K562 (cell line): ENCODE measurements around the gene YAP1. TPM values are rescaled to one million over a fixed set of nuclear protein-coding genes. Genes with fewer than 3 reads are reported as not detected.

Experiments
- ATAC-seq: fragments of 200-7000 bp; cut with Tn5 transposase; 3 replicates; pipeline ENCODE4 v1.9.1; 2020; ENCODE audit warnings: moderate library complexity
- BruUV-seq: library from RNA; stranded (reverse); fragments of 400-500 nt; replicated peaks from 2 replicates; lab custom pipeline; 2021; lab: Mats Ljungman, UMichigan
- CTCF ChIA-PET: fragments of 300-600 bp; formaldehyde crosslinking; extraction: SDS; loops from one replicate; lab custom pipeline; 2021; ENCODE audit warnings: low intra/inter-chr PET ratio; lab: Yijun Ruan, JAX
- POLR2A ChIA-PET: fragments of 300-600, 350-650 bp; sonication (Branson Sonifier 250); formaldehyde crosslinking; extraction: SDS; loops from one replicate; lab custom pipeline; 2021; ENCODE audit warnings: antibody characterized with exemption, inconsistent platforms; lab: Yijun Ruan, JAX
- DNase-seq, 4 experiments: peaks; one replicate each; pipeline versions ENCODE4 v3.0.0 to v3.0.0-alpha.2; 2011 to 2018; ENCODE audit warnings: low spot score in 3 of 4, mixed read lengths in 3 of 4; ENCODE audit errors: extremely low read depth in 1 of 4
- FAIRE-seq: peaks from 2 replicates; lab custom pipeline; 2011; peaks lifted over from hg19 to GRCh38; lab: Jason Lieb, UNC
- H2AFZ ChIP-seq: 2 replicates; pipeline ENCODE4 v1.6.0; 2011; ENCODE audit warnings: low read depth, low read length, control low read depth, inconsistent platforms
- H3K27ac ChIP-seq: fragments of 200-600 bp; 3 replicates; pipeline ENCODE4 v1.8.0; 2011; ENCODE audit warnings: low read depth, mild to moderate bottlenecking, control low read depth, inconsistent platforms, low read length, moderate library complexity, mixed read lengths; ENCODE audit errors: extremely low read depth
- H3K27me3 ChIP-seq, 2 experiments: fragments of 300-600 bp in 1 of 2; 2 replicates in 1 of 2; 3 replicates in 1 of 2; pipeline versions ENCODE4 v1.6.0 to v1.8.0; 2011; ENCODE audit warnings: inconsistent platforms in 2 of 2, low read length in 2 of 2, mild to moderate bottlenecking in 1 of 2, mixed read lengths in 1 of 2, moderate library complexity in 1 of 2; ENCODE audit not compliant: control insufficient read depth in 2 of 2, insufficient read depth in 2 of 2
- H3K36me3 ChIP-seq: fragments of 300-600 bp; 3 replicates; pipeline ENCODE4 v1.8.0; 2011; ENCODE audit warnings: mild to moderate bottlenecking, low read length, inconsistent platforms; ENCODE audit not compliant: control insufficient read depth, insufficient read depth
- H3K4me1 ChIP-seq, 2 experiments: fragments of 200-600 bp in 1 of 2; replicated peaks in 1 of 2; 2 replicates in 1 of 2; 3 replicates in 1 of 2; pipeline versions ENCODE4 v1.5.1 to v1.8.0; 2011; ENCODE audit warnings: inconsistent platforms in 2 of 2, low read length in 2 of 2, mild to moderate bottlenecking in 1 of 2, mixed read lengths in 1 of 2, moderate library complexity in 1 of 2; ENCODE audit not compliant: control insufficient read depth in 2 of 2, insufficient read depth in 2 of 2
- H3K4me2 ChIP-seq: 2 replicates; pipeline ENCODE4 v1.6.1; 2011; ENCODE audit warnings: low read length, control low read depth, inconsistent platforms, mixed read lengths; ENCODE audit not compliant: insufficient read depth
- H3K4me3 ChIP-seq: fragments of 200-600 bp; sonication (generic), shearing (Covaris generic); 2 replicates; pipeline ENCODE4 v1.5.1; 2016; ENCODE audit warnings: control low read depth, inconsistent platforms
- H3K79me2 ChIP-seq: fragments of 200-600 bp; 3 replicates; pipeline ENCODE4 v1.8.0; 2011; ENCODE audit warnings: low read length, inconsistent platforms; ENCODE audit not compliant: control insufficient read depth, insufficient read depth
- H3K9ac ChIP-seq, 2 experiments: 2 replicates each; pipeline versions ENCODE4 v1.6.0 to v1.6.1; 2011; ENCODE audit warnings: low read depth in 2 of 2, low read length in 2 of 2, control low read depth in 1 of 2, inconsistent platforms in 1 of 2, mild to moderate bottlenecking in 1 of 2, mixed read lengths in 1 of 2; ENCODE audit not compliant: insufficient read depth in 1 of 2
- H3K9me1 ChIP-seq: one replicate; pipeline ENCODE4 v1.6.0; 2011; ENCODE audit warnings: inconsistent platforms, mild to moderate bottlenecking, low read length, moderate library complexity; ENCODE audit not compliant: control insufficient read depth, insufficient read depth
- H3K9me3 ChIP-seq: replicated peaks from 2 replicates; pipeline ENCODE4 v1.5.1; 2011; ENCODE audit warnings: low read depth, low read length, inconsistent platforms; ENCODE audit not compliant: control insufficient read depth, insufficient read depth
- H4K20me1 ChIP-seq: replicated peaks from 2 replicates; pipeline ENCODE4 v1.6.1; 2011; ENCODE audit warnings: low read length, inconsistent platforms, mixed read lengths; ENCODE audit not compliant: control insufficient read depth, insufficient read depth
- COPS2 ChIP-seq: fragments of 450-650 bp; conservative IDR thresholded peaks from 2 replicates; pipeline ENCODE4 v1.6.1; 2016; ENCODE audit warnings: mild to moderate bottlenecking, moderate library complexity
- E4F1 ChIP-seq: fragments of 250-450 bp; sonication (Bioruptor Pico); IDR thresholded peaks from 2 replicates; pipeline ENCODE4 v1.5.0; 2021; ENCODE audit warnings: mild to moderate bottlenecking, borderline replicate concordance
- KLF1 ChIP-seq: fragments of 450-650 bp; IDR thresholded peaks from 2 replicates; pipeline ENCODE4 v1.6.1; 2016; ENCODE audit warnings: missing genetic modification characterization, missing compliant biosample characterization
- LARP7 ChIP-seq: fragments of 450-650 bp; IDR thresholded peaks from 2 replicates; pipeline ENCODE4 v1.6.1; 2016
- NR4A1 ChIP-seq, 2 experiments: fragments of 250-450 bp in 1 of 2; fragments of 450-650 bp in 1 of 2; sonication (Bioruptor Pico) in 1 of 2; IDR thresholded peaks; 2 replicates each; pipeline versions ENCODE4 v1.4.0 to v1.6.1; 2016 to 2020; ENCODE audit warnings: mild to moderate bottlenecking in 2 of 2, missing compliant biosample characterization in 1 of 2, missing genetic modification characterization in 1 of 2, moderate library complexity in 1 of 2
- PHB ChIP-seq: fragments of 250-450 bp; sonication (Bioruptor Pico); IDR thresholded peaks from 2 replicates; pipeline ENCODE4 v1.5.0; 2021
- PHF8 ChIP-seq: fragments of 200-600 bp; sonication (generic); IDR thresholded peaks from 2 replicates; pipeline ENCODE4 v1.6.1; 2012; ENCODE audit warnings: mixed run types, mild to moderate bottlenecking, inconsistent platforms, low read length, moderate library complexity, borderline replicate concordance
- RBM39 ChIP-seq: fragments of 200-400 bp; formaldehyde crosslinking; optimal IDR thresholded peaks from 2 replicates; pipeline ENCODE3; 2018; ENCODE audit warnings: low read depth, low read length
- TAF9B ChIP-seq: fragments of 450-650 bp; IDR thresholded peaks from 2 replicates; pipeline ENCODE4 v1.6.1; 2018; ENCODE audit warnings: mild to moderate bottlenecking; ENCODE audit not compliant: partially characterized antibody
- USF2 ChIP-seq: sonication (generic); formaldehyde crosslinking; IDR thresholded peaks from 2 replicates; pipeline ENCODE4 v1.5.0; 2020; ENCODE audit warnings: missing genetic modification reagents
- ZBTB12 ChIP-seq: fragments of 250-450 bp; sonication (Bioruptor Pico); IDR thresholded peaks from 2 replicates; pipeline ENCODE4 v1.4.0; 2020
- ZNF134 ChIP-seq: fragments of 250-450 bp; sonication (Bioruptor Pico); conservative IDR thresholded peaks from 2 replicates; pipeline ENCODE4 v1.4.0; 2020
- ZNF23 ChIP-seq: fragments of 250-450 bp; sonication (Bioruptor Pico); IDR thresholded peaks from 2 replicates; pipeline ENCODE4 v1.4.0; 2020; ENCODE audit warnings: mild to moderate bottlenecking
- ZNF239 ChIP-seq: fragments of 250-450 bp; sonication (Bioruptor Pico); IDR thresholded peaks from 2 replicates; pipeline ENCODE4 v1.4.0; 2020; ENCODE audit warnings: mild to moderate bottlenecking
- WGBS: fragments of 100-300 bp; shearing (Covaris generic); methylation state at CpG from one replicate; pipeline ENCODE4 v1.1.6; 2016; ENCODE audit warnings: low coverage, mixed read lengths; ENCODE audit not compliant: insufficient coverage; ENCODE audit errors: missing lambda C conversion rate; 5-methylcytosine and 5-hydroxymethylcytosine counted together
- in situ Hi-C: fragments of 300-500 bp; cut with MboI; formaldehyde crosslinking; loops from 4 replicates; pipeline ENCODE4 v1.15.0; 2018; ENCODE audit warnings: inconsistent platforms, mixed read lengths
- intact Hi-C: fragments of 100-400 bp; cut with micrococcal nuclease; formaldehyde crosslinking; loops from 2 replicates; pipeline ENCODE4 v1.14.2; 2022
- polyA plus RNA-seq, 8 experiments: library from polyadenylated mRNA; depleted of rRNA in 4 of 8; stranded (reverse) in 5 of 8; unstranded in 3 of 8; fragments of >200 nt; fragmentation: Nextera tagmentation in 2 of 8; fragmentation: Illumina TruSeq in 1 of 8; extraction: Ambion mirVana in 2 of 8; extraction: Trizol in 1 of 8; gene quantifications; 2 replicates each; pipeline versions ENCODE4 v1.2.1 to v1.2.3, GENCODE V29; 2011 to 2014; ENCODE audit warnings: inconsistent platforms in 1 of 8, missing spikeins in 1 of 8
- total RNA-seq, 7 experiments: library from RNA; depleted of rRNA in 6 of 7; stranded (reverse); fragments of >200 nt in 6 of 7; fragmentation: Illumina TruSeq in 2 of 7; extraction: Trizol in 2 of 7; gene quantifications; 2 replicates each; pipeline versions ENCODE4 v1.2.1 to v1.2.3, GENCODE V29; 2011 to 2021; ENCODE audit warnings: low replicate concordance in 1 of 7

YAP1 gene
- total and polyA plus RNA-seq, 9 of the 15 experiments (the other 6 are each of a cell fraction or from before 2014, with no cell fraction given): 0.18 TPM; not detected in 8

- in situ Hi-C loops (no loop called here), intact Hi-C loops (no loop called here)
- Histone ChIP-seq H3K4me1 (no peaks in the 10 kb centered on the region), H3K4me2 (no peak overlapping the region), H3K79me2 (no peaks in the 10 kb centered on the region), H3K9ac (no peak overlapping the region), H3K36me3 (no peaks in the 10 kb centered on the region), H2AFZ (no peak overlapping the region), H3K9me3 (no peaks in the 10 kb centered on the region), H3K4me3 (no peak overlapping the region), H3K27me3 (no peaks in the 10 kb centered on the region), H4K20me1 (no peaks in the 10 kb centered on the region), H3K27ac (no peak overlapping the region), H3K9me1 (no peaks in the 10 kb centered on the region)
- TF ChIP-seq ZNF134 (CRISPR knock-in tag) (no peak), KLF1 (no peak), LARP7 (no peak), PHB (CRISPR knock-in tag) (no peak), TAF9B (no peak), COPS2 (no peak), USF2 (CRISPR knock-in tag) (no peak)
- WGBS: 3% methylated on average over 4 of the region's 4 CpGs
- BruUV-seq: no TSS peak
- FAIRE-seq (no peak), DNase-seq (no peak), ATAC-seq (no peak)
- ChIA-PET CTCF (no interaction called here), POLR2A (no interaction called here)
Measured at GRCh38 chr11:102205805-102206204, 95.6 kb downstream of the YAP1 start.

GRCh38 chr11:102208835-102209234 lies 98.6 kb downstream of the YAP1 start:
- Histone ChIP-seq H3K9me1 (no peaks in the 10 kb centered on the region), H3K27ac (no peak overlapping the region), H3K9ac (no peak overlapping the region), H3K4me2 (no peak overlapping the region), H2AFZ (no peak overlapping the region), H3K79me2 (no peaks in the 10 kb centered on the region), H3K4me3 (no peak overlapping the region), H3K4me1 (no peaks in the 10 kb centered on the region), H3K36me3 (no peaks in the 10 kb centered on the region), H3K27me3 (peaks cover 0 to 3% of the 10 kb centered on the region in 2 experiments; a peak in 2 of 5 replicates), H3K9me3 (no peaks in the 10 kb centered on the region), H4K20me1 (no peaks in the 10 kb centered on the region)
- CTCF ChIA-PET: no interaction called here
- POLR2A ChIA-PET: no interaction called here
- FAIRE-seq (no peak), DNase-seq (no peak), ATAC-seq (no peak)
- no TSS peak for BruUV-seq
- intact Hi-C loops: no loop called here
- 3% methylated on average over 2 of the region's 2 CpGs for WGBS
- in situ Hi-C loops: no loop called here
- TF ChIP-seq PHF8 (no peak), ZNF239 (CRISPR knock-in tag) (no peak), E4F1 (CRISPR knock-in tag) (no peak), NR4A1 (CRISPR knock-in tag; IDR thresholded peaks at IDR 0.05) (no peak), NR4A1 (tag; IDR thresholded peaks at IDR 0.05) (no peak), RBM39 (no peak), ZBTB12 (CRISPR knock-in tag) (no peak), ZNF23 (CRISPR knock-in tag) (no peak)
